ENCODE data around the gene C15orf39.

C15orf39 gene

GRCh38 chr15:75210811-75211230 is 9.1 kb downstream of the C15orf39 start:
- DNase-seq (ENCODE audit: low spot score), result no peak
- no peak for TF ChIP-seq CTCF (IDR thresholded peaks at IDR 0.05; ENCODE audit: extremely low read depth, missing control alignments)

GRCh38 chr15:75211436-75212199 is 9.9 kb downstream of the C15orf39 start:
- TF ChIP-seq CTCF (IDR thresholded peaks at IDR 0.05; ENCODE audit: extremely low read depth, missing control alignments), result no peak
- DNase-seq (ENCODE audit: low spot score), result no peak

GRCh38 chr15:75212200-75212858 is 10.6 kb downstream of the C15orf39 start:
- no peak for DNase-seq (ENCODE audit: low spot score)
- no peak for TF ChIP-seq CTCF (IDR thresholded peaks at IDR 0.05; ENCODE audit: extremely low read depth, missing control alignments)

GRCh38 chr15:75213212-75213767 is 11.6 kb downstream of the C15orf39 start:
- DNase-seq (ENCODE audit: low spot score), result no peak
- TF ChIP-seq CTCF (IDR thresholded peaks at IDR 0.05; ENCODE audit: extremely low read depth, missing control alignments), result no peak

GRCh38 chr15:75213768-75214221 is 12.1 kb downstream of the C15orf39 start:
- no peak for TF ChIP-seq CTCF (IDR thresholded peaks at IDR 0.05; ENCODE audit: extremely low read depth, missing control alignments)
- no peak for DNase-seq (ENCODE audit: low spot score)

GRCh38 chr15:75214293-75215096 is 12.8 kb downstream of the C15orf39 start:
- TF ChIP-seq CTCF (IDR thresholded peaks at IDR 0.05; ENCODE audit: extremely low read depth, missing control alignments), result no peak
- no peak for DNase-seq (ENCODE audit: low spot score)

All from GM20000 (cell line).